Measurements from ENCODE around the gene CCDC85A.

- TF ChIP-seq, protein P1, sequence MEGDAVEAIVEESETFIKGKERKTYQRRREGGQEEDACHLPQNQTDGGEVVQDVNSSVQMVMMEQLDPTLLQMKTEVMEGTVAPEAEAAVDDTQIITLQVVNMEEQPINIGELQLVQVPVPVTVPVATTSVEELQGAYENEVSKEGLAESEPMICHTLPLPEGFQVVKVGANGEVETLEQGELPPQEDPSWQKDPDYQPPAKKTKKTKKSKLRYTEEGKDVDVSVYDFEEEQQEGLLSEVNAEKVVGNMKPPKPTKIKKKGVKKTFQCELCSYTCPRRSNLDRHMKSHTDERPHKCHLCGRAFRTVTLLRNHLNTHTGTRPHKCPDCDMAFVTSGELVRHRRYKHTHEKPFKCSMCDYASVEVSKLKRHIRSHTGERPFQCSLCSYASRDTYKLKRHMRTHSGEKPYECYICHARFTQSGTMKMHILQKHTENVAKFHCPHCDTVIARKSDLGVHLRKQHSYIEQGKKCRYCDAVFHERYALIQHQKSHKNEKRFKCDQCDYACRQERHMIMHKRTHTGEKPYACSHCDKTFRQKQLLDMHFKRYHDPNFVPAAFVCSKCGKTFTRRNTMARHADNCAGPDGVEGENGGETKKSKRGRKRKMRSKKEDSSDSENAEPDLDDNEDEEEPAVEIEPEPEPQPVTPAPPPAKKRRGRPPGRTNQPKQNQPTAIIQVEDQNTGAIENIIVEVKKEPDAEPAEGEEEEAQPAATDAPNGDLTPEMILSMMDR (IDR thresholded peaks at IDR 0.05 in 2 of 3, conservative IDR thresholded peaks at IDR 0.05 in 1 of 3; ENCODE audit: borderline replicate concordance in 1 of 3, insufficient read depth in 1 of 3, low read depth in 2 of 3, low read length in 2 of 3), result no peak
- TF ChIP-seq, protein P2, sequence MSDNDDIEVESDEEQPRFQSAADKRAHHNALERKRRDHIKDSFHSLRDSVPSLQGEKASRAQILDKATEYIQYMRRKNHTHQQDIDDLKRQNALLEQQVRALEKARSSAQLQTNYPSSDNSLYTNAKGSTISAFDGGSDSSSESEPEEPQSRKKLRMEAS (IDR thresholded peaks at IDR 0.05), result no peak
- TF ChIP-seq POLR2A (IDR thresholded peaks at IDR 0.05; ENCODE audit: borderline replicate concordance, extremely low read depth, insufficient read depth, insufficient read length) (no peak), FOSL1 (IDR thresholded peaks at IDR 0.05; ENCODE audit: low read depth) (no peak), TCF7L2 (IDR thresholded peaks at IDR 0.05; ENCODE audit: borderline replicate concordance, extremely low read depth, insufficient read depth, insufficient read length) (no peak), EZH2 (IDR thresholded peaks at IDR 0.05) (no peak), SIN3A (IDR thresholded peaks at IDR 0.05; ENCODE audit: low read depth) (no peak), POLR2AphosphoS5 (IDR thresholded peaks at IDR 0.05; ENCODE audit: low read depth, low read length) (no peak), ZFX (IDR thresholded peaks at IDR 0.05) (no peak), EZH2phosphoT487 (IDR thresholded peaks at IDR 0.05; ENCODE audit: borderline replicate concordance) (no peak), JUND (IDR thresholded peaks at IDR 0.05) (no peak)
Observed at GRCh38 chr2:56210291-56210690, 26.5 kb downstream of the CCDC85A start.

All from HCT116 (cell line).